Fibroblast of mammary gland (primary cell): ENCODE data around the gene TCF3.

ENCODE experiments used
- DNase-seq: peaks from one replicate; pipeline ENCODE4 v3.0.0-alpha.2; 2010; ENCODE audit warnings: low read depth
- H3K4me3 ChIP-seq: 2 replicates; pipeline ENCODE4 v1.5.1; 2011; ENCODE audit warnings: low read depth, mild to moderate bottlenecking, low read length, moderate library complexity; ENCODE audit not compliant: control insufficient read depth
- TF ChIP-seq, protein P1 (sequence below): conservative IDR thresholded peaks from 2 replicates; pipeline ENCODE4 v1.5.1; 2011; ENCODE audit warnings: low read depth, low read length, inconsistent platforms; ENCODE audit not compliant: control insufficient read depth, insufficient read depth

The TCF3 gene

DNA sequence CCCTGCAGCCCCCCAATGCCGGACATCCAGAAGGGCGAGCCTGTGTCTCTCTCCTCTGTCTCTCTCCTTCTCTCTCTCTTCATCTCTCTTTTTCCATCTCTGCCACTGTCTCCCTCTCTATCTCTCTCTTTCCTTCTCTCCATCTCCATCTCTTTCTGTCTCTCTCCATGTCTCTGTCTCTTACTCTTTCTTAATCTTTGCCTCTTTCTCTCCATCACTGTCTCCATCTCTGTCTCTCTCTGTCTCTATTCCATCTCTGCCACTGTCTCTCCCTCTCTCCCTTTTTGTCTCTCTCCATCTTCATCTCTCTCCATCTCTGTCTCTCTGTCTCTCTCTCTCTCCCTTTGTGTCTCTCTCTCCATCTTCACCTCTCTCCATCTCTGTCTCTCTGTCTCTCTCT is 25.7 kb upstream of the TCF3 start:
- H3K4me3 ChIP-seq: no peak overlapping the region
- TF ChIP-seq, protein P1, sequence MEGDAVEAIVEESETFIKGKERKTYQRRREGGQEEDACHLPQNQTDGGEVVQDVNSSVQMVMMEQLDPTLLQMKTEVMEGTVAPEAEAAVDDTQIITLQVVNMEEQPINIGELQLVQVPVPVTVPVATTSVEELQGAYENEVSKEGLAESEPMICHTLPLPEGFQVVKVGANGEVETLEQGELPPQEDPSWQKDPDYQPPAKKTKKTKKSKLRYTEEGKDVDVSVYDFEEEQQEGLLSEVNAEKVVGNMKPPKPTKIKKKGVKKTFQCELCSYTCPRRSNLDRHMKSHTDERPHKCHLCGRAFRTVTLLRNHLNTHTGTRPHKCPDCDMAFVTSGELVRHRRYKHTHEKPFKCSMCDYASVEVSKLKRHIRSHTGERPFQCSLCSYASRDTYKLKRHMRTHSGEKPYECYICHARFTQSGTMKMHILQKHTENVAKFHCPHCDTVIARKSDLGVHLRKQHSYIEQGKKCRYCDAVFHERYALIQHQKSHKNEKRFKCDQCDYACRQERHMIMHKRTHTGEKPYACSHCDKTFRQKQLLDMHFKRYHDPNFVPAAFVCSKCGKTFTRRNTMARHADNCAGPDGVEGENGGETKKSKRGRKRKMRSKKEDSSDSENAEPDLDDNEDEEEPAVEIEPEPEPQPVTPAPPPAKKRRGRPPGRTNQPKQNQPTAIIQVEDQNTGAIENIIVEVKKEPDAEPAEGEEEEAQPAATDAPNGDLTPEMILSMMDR: no peak
- DNase-seq: no peak

DNA sequence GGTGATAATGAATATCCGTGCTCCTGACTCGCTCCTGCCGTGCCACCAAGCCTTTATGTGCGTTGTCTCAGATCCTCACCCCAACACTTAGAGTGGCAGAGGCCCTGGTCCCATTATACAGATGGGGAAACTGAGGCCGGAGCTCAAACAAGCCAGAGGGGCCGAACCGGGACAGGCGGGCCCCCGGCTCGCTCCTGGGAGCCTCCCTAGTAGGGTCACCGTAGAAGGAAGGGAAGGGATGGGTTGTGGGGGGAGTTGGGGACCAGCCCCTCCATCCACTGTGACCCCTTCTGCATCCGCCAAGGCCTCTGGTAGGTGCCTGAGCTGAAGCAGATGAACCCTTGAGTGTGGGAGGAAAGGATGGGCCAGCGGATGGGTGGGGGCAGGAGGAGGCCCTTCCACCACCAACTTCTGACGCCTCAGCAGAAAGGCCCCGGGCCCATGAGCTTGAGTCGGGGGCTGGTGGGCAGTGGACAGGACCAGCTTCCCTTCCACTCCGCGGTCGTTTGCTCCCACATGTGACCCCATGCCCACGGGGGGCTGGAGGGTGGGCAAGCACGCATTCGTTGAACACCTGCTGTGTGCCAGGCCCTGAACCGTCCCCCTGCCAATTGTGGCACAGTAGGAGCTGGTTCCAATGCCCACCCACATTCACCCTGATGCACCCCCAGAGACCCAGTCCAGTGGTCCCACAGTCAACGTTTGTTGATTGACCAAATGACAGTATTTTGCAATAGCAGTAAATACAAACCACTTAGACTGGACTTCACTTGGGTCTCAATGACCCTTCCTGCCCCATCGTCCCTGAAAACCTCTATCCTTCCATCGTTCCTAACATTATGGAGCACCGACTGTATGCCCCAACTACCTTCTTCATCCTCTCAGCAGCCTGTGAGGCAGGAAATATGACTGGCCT is 24.2 kb upstream of the TCF3 start:
- TF ChIP-seq, protein P1: no peak
- no peak for DNase-seq

DNA sequence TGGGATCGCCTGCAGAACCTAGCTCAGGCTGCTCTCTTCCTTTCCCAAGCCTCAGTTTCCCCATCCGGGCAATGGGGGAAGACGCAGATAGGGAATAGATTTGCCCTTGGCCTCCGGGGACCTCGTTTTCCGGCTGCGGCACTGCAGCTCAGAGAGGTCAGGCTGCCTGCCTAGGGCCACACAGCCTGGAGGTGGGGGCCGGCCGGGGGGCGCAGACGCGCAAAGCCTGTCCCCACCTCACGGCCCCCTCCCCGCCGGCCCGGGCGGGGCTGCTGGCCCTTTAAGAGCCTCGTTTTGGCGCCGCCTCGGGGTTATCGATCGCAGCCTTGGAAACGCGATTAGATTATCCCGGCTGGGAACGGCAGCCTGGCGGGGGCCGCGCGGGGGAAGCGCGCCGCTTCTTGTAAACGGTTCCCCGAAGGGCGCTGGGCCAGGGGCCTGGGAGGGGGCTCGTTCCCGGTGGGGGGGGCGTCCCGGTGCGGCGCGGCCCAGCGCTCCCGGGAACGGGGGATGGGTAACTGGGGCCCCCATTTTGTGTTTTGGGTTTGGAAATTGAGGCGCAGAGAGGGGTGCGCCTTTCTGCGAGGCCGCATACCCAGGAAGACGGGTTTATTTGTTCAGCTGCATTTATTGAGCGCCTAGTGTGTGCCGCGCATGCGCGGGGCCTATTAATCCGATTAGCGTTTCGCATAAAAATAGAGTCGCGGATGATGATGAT is 23.4 kb upstream of the TCF3 start:
- no peak overlapping the region for H3K4me3 ChIP-seq
- DNase-seq: no peak
- TF ChIP-seq, protein P1: no peak

More for the DNA sequence above, 24.2 kb upstream of the TCF3 start:
- no peak overlapping the region for H3K4me3 ChIP-seq

DNA sequence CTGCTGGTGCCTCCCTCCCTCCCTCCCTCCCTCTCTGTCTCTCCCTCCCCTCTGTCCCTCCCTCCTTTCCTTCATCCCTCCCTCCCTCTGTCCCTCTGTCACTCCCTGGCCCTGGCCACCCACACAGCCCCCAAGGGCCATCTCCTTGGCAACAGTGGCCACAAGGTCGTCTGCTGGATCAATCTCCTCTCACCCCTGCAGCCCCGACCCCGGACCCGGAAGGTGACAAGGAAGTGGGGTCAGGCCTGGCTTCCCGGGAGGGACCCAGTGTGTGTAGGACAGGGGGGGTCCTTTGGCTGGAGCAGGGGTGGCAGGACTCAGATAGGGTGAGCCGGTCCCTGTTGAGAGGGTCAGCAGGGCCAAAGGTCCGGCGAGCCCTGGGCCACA is 21.9 kb upstream of the TCF3 start:
- no peak overlapping the region for H3K4me3 ChIP-seq
- TF ChIP-seq, protein P1: no peak
- no peak for DNase-seq

DNA sequence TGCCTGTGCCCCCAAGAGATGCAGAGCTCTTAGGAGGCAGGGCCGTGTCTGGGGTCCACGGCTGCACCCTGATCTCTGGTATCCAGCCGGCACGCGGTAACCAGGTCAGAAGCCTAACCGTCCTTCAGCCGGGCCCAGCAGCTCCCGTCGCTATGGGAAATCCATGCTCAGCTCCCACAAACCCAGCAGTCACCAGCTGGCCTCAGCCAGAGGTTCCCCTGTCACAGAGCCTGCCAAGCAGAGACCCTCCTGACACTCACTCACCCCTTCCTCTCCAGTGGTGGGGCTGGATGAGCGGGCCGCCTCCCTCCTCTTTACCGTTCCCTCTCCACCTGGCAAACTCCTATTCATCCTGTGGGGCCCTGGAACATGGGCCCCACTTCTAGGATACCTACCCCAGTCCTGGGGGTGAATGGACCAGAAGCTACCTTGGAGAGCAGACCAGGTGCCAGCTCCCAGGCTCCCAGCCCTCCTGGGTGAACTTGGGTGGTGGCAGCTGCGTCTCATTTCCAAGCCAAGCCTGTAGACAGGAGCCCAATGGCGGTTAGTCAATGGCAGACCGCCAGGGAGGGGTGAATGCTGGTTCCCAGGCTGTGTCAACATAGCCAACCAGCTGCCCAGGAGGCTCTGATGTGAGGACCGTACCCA is 21.4 kb upstream of the TCF3 start:
- TF ChIP-seq, protein P1: no peak
- H3K4me3 ChIP-seq: no peak overlapping the region
- no peak for DNase-seq

DNA sequence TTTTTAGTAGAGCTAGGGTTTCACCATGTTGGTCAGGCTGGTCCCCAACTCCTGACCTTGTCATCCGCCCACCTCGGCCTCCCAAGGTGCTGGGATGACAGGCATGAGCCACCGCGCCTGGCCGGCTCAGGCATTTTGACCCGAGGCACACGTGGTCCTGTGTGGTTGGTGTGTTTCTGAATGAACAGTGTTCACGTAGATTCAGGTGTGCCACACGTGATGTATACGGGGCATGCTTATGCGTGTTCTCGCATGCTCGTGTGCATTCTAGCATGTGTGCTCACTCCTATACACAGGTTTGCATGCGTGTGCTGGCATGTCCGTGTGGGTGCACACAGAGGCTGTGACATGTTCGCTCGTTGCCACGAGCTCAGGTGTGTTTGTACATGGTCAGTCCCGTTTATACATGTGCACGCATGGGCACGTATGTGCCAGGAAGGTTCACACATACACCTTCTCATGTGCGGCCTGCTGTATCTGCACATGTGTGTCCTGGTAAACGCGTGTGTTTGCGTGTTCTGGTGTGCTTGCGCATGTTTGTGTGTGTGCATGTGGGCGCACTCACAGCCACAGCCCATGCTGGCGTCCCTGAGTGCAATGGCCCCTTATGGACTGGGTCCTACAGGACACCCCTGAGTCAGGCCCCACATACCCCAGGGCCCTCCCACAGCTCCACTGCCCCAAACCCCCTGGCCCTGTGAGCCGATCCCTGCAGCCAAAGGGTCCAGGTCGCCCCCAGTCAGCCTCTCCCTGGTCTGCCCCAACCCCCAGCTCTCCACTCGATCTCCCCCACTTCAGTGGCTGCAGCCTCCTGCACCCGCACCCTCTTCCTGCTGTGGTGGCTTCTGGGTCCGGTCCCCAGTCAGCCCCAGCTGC is 20.6 kb upstream of the TCF3 start:
- no peak overlapping the region for H3K4me3 ChIP-seq
- no peak for DNase-seq
- TF ChIP-seq, protein P1: no peak
